ENCODE results near the gene PAX2.

Gene PAX2

DNA sequence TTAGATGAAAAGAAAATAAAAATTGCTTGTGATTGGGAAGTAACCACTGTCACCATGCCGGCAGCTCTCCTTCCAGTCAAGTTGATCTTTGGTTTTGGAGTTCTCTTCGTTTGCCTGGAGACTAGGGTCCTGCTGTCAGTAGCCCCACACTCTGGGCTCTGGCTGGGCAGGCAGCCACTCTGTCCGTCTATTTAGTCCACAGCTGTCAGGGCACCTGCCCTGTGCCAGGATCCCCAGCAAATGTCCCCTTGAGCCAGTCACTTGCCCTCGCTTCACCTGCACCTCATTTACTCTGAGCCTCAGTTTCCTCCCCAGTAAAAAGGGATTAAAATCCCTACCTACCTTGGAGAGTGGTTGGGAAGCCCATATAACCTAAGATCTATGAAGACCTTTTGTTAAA is 55.5 kb downstream of the PAX2 start:
- Mint-ChIP-seq H3K27me3 (peaks cover 80% of the 10 kb centered on the region), H3K27ac (no peak overlapping the region), H3K36me3 (ENCODE audit: low read depth) (no peaks in the 10 kb centered on the region), H3K4me3 (no peak overlapping the region), H3K4me1 (ENCODE audit: low read depth) (no peaks in the 10 kb centered on the region), H3K9me3 (no peaks in the 10 kb centered on the region)
- no peak for DNase-seq

DNA sequence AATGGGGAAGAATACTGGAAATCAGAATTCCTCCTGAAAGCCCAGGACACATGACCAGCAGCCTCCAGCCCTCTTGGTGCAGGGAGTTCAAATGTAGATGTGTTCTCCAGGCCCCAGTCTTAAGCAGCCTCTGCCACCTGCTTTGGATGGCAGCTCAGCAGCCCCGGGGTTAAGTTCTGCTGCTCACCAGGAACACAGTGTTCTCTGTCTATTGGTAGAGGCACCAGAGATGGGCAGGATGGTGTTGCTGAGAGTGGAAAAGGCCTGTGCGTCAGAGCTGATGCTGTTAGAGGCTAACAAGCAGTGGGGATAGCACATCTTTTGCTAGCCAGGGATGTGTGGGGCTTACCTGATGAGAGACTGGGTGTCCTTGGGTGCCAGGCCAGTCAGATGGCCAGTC is 56.8 kb downstream of the PAX2 start:
- Mint-ChIP-seq H3K4me3 (no peak overlapping the region), H3K4me1 (ENCODE audit: low read depth) (no peaks in the 10 kb centered on the region), H3K9me3 (no peaks in the 10 kb centered on the region), H3K27me3 (peaks cover 83% of the 10 kb centered on the region), H3K36me3 (ENCODE audit: low read depth) (no peaks in the 10 kb centered on the region), H3K27ac (no peak overlapping the region)
- DNase-seq: no peak

DNA sequence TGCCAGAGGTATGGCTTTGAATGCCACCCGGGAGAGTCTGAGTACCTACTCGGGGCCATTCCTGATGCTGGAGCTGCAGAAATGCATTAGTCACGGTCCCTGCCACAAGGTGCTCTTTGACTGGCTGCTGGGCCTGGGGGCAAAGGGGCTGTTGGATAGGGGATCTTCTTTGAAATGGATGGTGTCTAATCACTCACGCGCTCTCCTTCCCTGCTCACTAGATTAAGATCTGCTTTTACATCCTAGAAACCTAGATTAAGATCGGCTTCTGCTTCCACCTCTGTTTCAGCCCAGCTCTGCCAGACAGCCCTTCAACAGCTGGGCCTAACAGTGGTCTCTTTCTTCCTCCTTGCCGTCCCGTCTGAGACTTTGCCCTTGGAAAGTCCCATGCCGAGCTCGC is 57.2 kb downstream of the PAX2 start:
- H3K27ac Mint-ChIP-seq: no peak overlapping the region
- no peaks in the 10 kb centered on the region for H3K36me3 Mint-ChIP-seq (ENCODE audit: low read depth)
- no peak overlapping the region for H3K4me3 Mint-ChIP-seq
- no peaks in the 10 kb centered on the region for H3K9me3 Mint-ChIP-seq
- H3K27me3 Mint-ChIP-seq: peaks cover 83% of the 10 kb centered on the region
- DNase-seq: no peak
- no peaks in the 10 kb centered on the region for H3K4me1 Mint-ChIP-seq (ENCODE audit: low read depth)

DNA sequence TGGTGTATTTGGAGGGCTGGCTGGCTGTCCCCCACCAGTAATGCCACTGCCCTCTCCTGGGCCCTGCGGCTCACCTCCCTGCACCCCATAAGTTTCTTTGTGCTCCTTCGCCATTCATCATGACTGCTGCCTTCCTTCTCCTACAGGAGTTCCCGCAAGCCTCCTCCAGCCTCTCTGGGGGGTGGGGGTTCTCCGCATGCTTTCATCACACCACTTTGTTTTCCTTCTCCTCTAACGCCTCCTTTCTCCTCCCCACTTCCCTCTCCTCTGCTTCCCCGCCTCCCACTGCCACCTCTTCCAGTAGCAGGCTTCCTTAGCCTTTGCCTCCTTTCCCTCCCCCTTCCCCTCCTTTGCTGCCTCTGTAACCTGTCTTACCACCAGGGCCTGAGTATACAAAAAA is 58.1 kb downstream of the PAX2 start:
- peaks cover 82% of the 10 kb centered on the region for H3K27me3 Mint-ChIP-seq
- no peak overlapping the region for H3K27ac Mint-ChIP-seq
- no peaks in the 10 kb centered on the region for H3K36me3 Mint-ChIP-seq (ENCODE audit: low read depth)
- DNase-seq: no peak
- H3K9me3 Mint-ChIP-seq: no peaks in the 10 kb centered on the region
- no peaks in the 10 kb centered on the region for H3K4me1 Mint-ChIP-seq (ENCODE audit: low read depth)
- no peak overlapping the region for H3K4me3 Mint-ChIP-seq

DNA sequence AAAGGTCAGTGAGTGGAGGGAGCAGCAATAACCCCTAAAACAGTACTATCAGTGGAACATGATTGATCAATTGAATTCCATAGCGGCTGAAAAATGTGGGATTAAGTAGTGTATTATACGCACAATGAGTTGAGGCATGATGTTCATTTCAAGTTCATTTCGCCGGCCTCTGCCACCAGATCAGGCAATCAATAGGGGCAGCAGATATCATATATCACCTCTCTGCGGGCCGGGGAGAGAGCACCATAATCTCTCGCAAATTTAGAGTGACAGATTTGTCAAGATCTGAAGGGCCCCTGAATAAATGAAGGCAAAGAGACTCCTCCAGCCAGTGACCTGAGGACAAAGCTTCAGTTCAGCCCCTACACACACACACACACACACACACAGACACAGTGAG is 58.5 kb downstream of the PAX2 start:
- Mint-ChIP-seq H3K4me3 (no peak overlapping the region), H3K9me3 (no peaks in the 10 kb centered on the region), H3K36me3 (ENCODE audit: low read depth) (no peaks in the 10 kb centered on the region), H3K27me3 (peaks cover 81% of the 10 kb centered on the region), H3K4me1 (ENCODE audit: low read depth) (no peaks in the 10 kb centered on the region), H3K27ac (no peak overlapping the region)
- DNase-seq: no peak

DNA sequence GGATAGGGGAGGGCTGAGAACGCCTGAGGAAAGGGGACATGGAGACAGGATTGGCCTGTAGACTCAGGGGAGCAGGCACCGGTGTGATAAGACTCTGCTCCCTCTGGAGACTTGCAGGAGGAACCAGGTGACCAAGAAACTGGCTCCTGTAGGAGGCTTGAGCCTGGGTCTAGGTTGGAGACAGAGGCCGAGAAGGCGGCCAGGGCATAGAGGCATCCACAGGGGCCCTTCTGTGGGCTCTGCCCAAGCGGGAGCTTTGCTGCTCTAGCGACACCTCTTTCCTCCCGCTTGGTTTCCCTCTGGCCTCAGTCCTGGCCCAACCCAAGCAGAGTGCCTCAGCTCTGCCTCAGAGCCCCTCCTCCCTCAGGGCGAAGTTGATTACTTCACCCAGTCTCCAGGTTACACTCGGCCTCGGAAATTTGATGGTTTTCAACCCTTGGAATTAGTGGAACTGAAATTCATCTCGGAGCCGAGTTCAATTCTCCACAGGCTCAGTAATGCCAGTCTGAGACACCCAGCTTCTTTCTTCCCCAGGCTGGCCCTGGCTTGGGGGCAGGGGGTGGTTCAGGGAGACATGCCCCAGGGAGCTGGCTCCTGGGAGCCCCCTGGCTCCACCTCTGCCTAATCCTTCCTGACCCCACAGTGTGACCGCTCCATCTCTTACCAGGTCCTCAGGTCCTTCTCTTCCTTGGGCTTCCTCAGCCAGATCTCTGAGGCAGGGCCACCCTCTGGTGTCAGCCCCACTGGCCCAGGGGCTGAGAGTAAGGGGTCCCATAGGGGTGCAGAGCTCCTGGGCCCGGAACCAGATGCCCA is 60.4 kb downstream of the PAX2 start:
- Mint-ChIP-seq H3K9me3 (no peaks in the 10 kb centered on the region), H3K27ac (no peak overlapping the region), H3K27me3 (peaks cover 83% of the 10 kb centered on the region), H3K4me1 (ENCODE audit: low read depth) (no peaks in the 10 kb centered on the region), H3K36me3 (ENCODE audit: low read depth) (no peaks in the 10 kb centered on the region), H3K4me3 (no peak overlapping the region)
- DNase-seq: no peak

DNA sequence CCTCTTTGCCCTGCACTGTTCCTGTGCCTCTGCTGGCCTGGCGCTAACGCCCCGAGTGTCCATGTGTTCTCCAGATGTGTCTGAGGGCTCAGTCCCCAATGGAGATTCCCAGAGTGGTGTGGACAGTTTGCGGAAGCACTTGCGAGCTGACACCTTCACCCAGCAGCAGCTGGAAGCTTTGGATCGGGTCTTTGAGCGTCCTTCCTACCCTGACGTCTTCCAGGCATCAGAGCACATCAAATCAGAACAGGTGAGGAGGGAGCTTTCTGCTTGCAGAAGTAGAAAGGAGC is 60.9 kb downstream of the PAX2 start:
- Mint-ChIP-seq H3K36me3 (ENCODE audit: low read depth) (no peaks in the 10 kb centered on the region), H3K9me3 (no peaks in the 10 kb centered on the region), H3K27ac (no peak overlapping the region), H3K4me1 (ENCODE audit: low read depth) (no peaks in the 10 kb centered on the region), H3K27me3 (peaks cover 84% of the 10 kb centered on the region), H3K4me3 (no peak overlapping the region)
- no peak for DNase-seq

DNA sequence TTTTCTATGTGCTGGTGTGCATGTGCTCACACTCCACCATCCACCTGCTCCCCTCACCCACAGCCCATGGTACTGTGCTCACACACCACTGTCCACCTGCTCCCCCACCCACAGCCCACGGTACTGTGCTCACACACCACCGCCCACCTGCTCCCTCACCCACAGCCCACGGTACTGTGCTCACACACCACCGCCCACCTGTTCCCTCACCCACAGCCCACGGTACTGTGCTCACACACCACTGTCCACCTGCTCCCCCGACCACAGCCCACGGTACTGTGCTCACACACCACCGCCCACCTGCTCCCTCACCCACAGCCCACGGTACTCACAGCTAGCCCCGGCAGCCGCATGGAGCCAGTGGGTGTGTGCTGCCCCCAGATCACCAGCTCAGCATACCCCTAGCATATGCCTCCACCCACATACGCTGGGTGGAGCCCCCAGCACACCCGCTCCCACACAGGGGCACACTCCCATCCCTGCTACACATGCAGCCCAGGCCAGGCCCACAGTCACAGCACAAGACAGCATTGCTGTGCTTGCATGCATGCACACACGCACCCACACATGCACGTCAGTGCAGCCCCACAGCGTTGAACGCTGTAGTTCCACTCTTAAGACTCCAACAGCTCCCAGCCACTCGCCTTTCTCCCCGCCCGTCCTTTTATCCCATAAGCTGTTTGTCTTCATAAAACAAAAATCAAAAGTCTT is 62.0 kb downstream of the PAX2 start:
- H3K9me3 Mint-ChIP-seq: no peaks in the 10 kb centered on the region
- H3K27me3 Mint-ChIP-seq: peaks cover 82% of the 10 kb centered on the region

DNA sequence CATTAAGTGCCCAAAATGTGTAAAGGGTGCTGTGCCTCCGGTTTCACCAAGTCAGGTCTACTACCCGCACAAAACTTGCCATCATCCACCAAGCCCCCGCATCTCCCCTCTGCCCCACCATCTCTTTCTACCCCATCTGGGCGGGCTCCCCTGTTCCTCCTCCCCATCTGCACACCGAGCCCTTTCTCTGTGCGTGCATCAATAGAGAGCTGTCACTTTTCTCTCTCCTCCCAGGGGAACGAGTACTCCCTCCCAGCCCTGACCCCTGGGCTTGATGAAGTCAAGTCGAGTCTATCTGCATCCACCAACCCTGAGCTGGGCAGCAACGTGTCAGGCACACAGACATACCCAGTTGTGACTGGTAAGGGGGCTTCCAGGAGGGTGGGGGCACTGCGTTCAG is 63.5 kb downstream of the PAX2 start:
- H3K36me3 Mint-ChIP-seq (ENCODE audit: low read depth): no peaks in the 10 kb centered on the region
- no peak overlapping the region for H3K4me3 Mint-ChIP-seq
- peaks cover 81% of the 10 kb centered on the region for H3K27me3 Mint-ChIP-seq
- no peak overlapping the region for H3K27ac Mint-ChIP-seq
- DNase-seq: no peak
- no peaks in the 10 kb centered on the region for H3K4me1 Mint-ChIP-seq (ENCODE audit: low read depth)
- no peaks in the 10 kb centered on the region for H3K9me3 Mint-ChIP-seq

More for the DNA sequence above, 62.0 kb downstream of the PAX2 start:
- Mint-ChIP-seq H3K4me1 (ENCODE audit: low read depth) (no peaks in the 10 kb centered on the region), H3K4me3 (no peak overlapping the region), H3K27ac (no peak overlapping the region), H3K36me3 (ENCODE audit: low read depth) (no peaks in the 10 kb centered on the region)
- DNase-seq: no peak

DNA sequence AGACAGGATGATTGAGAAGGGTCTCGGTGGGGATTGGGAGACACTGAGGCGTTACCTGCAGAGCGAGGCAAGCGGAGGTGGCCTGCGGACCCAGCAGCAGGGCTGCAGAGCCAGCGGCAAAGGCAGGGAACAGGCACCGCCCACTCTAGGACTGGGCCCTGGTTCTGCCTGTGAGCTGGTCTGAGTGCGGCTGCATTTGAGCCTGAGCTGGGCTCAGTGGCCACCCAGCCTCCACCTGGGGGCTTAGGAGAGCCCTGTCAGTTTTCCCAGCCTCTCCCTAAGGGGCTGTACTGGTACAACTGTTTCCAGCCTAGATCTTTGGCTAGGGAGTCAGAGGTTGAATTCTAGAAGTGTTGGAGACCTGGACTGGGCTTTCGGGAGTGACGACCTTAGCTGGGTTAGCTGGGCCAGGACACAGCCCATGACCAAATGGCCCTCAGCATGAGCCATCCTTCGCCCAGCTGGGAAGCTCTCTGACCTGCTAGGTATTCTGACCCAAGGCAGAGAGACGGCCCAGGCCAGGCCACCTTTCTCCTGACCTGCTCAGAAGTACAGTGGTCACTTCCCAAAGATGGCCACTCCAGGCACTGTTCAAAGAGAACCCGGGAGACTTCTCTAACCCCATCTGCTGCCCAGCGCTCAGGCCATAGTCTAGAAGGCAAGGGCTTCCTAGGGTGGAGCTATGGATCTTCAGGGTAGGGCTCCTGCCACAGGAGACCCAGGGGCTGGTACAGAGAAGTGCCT is 64.9 kb downstream of the PAX2 start:
- DNase-seq: no peak
- H3K27ac Mint-ChIP-seq: no peak overlapping the region
- H3K4me1 Mint-ChIP-seq (ENCODE audit: low read depth): no peaks in the 10 kb centered on the region
- no peaks in the 10 kb centered on the region for H3K9me3 Mint-ChIP-seq
- no peaks in the 10 kb centered on the region for H3K36me3 Mint-ChIP-seq (ENCODE audit: low read depth)
- H3K27me3 Mint-ChIP-seq: peaks cover 76% of the 10 kb centered on the region
- no peak overlapping the region for H3K4me3 Mint-ChIP-seq

DNA sequence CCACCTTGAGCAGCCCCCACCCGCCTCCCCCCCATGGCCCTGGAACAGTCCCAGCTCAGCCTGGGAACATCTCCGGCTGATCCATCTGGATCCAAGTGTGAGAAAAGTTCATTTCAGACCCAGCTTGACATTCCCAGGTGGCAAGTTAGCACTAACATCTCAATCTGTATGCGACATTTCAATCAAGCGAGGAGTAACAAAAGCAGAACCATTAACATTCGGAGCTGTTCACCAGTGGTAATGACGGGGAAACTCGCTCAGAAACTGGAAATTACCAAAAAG is 65.4 kb downstream of the PAX2 start:
- no peak for DNase-seq
- no peak overlapping the region for H3K27ac Mint-ChIP-seq
- H3K36me3 Mint-ChIP-seq (ENCODE audit: low read depth): no peaks in the 10 kb centered on the region
- H3K9me3 Mint-ChIP-seq: no peaks in the 10 kb centered on the region
- peaks cover 71% of the 10 kb centered on the region for H3K27me3 Mint-ChIP-seq
- no peak overlapping the region for H3K4me3 Mint-ChIP-seq
- H3K4me1 Mint-ChIP-seq (ENCODE audit: low read depth): no peaks in the 10 kb centered on the region

DNA sequence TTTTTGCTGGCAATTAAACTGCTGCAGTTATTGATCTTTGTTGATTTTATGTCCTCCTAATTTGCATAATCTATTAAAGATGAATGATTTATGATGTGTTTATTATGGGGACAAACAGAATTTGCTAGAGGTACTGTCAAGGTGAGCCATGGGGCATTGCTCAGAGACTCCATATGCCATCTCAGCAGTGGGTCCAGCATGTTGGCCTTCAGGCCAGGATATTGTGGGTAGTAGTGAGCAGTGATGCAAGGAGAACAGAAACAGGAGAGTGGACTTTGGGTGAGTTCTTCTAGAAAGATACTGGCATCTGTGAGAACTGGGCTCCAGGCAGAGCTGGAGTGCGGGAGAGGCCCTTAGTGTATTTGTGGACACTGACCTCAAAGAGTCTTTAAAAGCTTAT is 65.9 kb downstream of the PAX2 start:
- no peak overlapping the region for H3K4me3 Mint-ChIP-seq

DNA sequence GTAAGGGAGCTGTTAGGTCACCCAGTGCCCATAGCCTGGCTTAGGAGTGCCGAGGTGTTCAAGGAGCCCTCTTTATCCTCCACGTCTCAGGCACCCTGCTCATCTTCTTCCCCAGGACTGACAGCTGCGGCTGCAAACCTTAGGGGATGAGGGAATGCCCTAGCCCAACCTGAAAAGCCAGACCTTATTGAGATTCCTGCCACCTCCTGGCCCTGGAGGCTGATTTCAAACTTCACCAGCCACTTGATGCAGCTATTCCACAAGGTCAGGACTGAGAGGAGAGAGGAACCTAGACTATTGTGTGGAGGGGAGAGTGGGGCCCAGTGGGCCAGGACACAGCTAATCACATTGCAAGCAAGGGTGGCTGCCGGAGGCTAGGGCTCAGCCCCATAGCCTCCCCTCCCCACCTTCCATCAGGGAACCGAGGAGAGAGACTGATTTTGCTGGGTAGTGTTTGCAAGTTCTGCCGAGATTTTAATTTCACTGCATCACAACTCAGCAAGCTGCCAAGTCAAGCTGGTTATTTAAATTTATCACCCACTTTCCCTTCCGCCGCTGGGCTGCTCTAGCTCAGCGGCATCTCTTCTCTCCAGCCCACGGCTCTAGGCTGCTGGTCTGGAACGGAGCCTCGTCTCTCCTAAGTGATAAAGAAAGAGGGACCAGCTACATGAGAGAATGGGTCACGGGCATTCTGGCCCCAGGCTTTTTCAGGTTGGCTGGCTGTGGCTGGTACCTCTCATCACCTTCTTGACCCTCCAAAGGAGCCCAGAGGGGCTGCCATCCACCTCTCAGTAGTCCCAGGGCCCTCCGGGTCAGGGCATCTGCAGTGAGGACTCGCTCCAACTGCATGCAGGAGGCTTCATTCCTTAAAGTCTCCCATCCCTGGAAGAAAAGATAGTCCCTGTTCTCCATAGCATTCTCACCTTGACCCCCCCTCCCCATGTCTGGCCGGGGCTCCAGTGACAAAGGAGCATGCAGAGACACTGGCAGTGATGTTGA is 66.7 kb downstream of the PAX2 start:
- Mint-ChIP-seq H3K27me3 (peaks cover 68% of the 10 kb centered on the region), H3K27ac (no peak overlapping the region), H3K36me3 (ENCODE audit: low read depth) (no peaks in the 10 kb centered on the region), H3K9me3 (no peaks in the 10 kb centered on the region), H3K4me3 (no peak overlapping the region), H3K4me1 (ENCODE audit: low read depth) (no peaks in the 10 kb centered on the region)
- no peak for DNase-seq

More for the DNA sequence above, 65.9 kb downstream of the PAX2 start:
- Mint-ChIP-seq H3K27ac (no peak overlapping the region), H3K4me1 (ENCODE audit: low read depth) (no peaks in the 10 kb centered on the region), H3K36me3 (ENCODE audit: low read depth) (no peaks in the 10 kb centered on the region), H3K27me3 (peaks cover 68% of the 10 kb centered on the region), H3K9me3 (no peaks in the 10 kb centered on the region)
- no peak for DNase-seq

DNA sequence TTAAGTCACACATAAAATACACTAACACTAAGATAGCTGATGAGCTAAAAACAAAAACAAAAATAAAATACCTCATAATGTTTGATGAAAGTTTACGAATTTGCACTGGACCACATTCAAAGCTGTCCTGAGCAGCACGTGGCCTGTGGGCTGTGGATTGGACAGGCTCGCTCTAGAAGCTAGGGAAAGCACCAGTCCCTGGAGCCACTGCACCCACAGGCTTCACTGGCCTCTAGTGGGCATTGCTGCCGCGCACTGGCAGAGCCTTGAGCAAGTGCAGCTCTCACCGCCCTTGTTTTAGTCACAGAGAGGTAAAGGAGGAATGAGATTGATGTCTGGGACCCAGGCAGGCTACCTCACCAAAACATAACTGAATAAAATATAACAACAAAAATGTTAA is 67.6 kb downstream of the PAX2 start:
- DNase-seq: no peak
- no peak overlapping the region for H3K27ac Mint-ChIP-seq
- no peaks in the 10 kb centered on the region for H3K4me1 Mint-ChIP-seq (ENCODE audit: low read depth)
- H3K27me3 Mint-ChIP-seq: peaks cover 65% of the 10 kb centered on the region
- H3K4me3 Mint-ChIP-seq: no peak overlapping the region
- H3K36me3 Mint-ChIP-seq (ENCODE audit: low read depth): no peaks in the 10 kb centered on the region
- H3K9me3 Mint-ChIP-seq: no peaks in the 10 kb centered on the region

All from activated T-cell treated with anti-CD3 and anti-CD28 coated beads, Interleukin-2, amount 50 U/mL, for 24 hours (primary cell).